NCI-H446 treated with DMSO at 0.1 percent for 48 hours (cell line): Measurements from ENCODE around the gene CPSF4L.

ENCODE experiments used
- DNase-seq: peaks from one replicate; lab custom pipeline; 2025; lab: John Stamatoyannopoulos, UW

The CPSF4L gene

GRCh38 chr17:73232587-73233373 is 28.9 kb downstream of the CPSF4L start:
- DNase-seq = no peak

- peak; percentile 83 for DNase-seq
Observed at GRCh38 chr17:73231841-73232586, 29.7 kb downstream of the CPSF4L start.

DNA sequence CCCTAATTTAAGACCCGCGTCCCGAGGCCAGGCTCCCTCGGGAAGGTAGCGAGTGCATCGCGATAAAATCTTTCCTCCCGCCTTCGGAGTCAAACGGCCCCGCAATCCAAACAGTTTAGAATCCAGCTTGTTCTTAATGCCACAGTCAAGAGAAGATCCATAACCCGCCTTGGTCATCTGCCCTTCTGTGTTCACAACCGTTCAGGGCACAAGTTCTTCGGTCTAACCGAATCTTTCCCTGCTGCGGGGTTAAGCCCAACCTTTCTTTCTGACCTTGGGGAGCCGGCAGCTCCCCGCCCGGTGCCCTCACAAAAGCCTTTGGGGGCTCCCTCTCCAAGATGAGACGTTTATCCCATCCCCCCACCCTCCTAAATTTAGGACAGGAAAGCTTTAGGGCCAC is 30.3 kb downstream of the CPSF4L start:
- DNase-seq = no peak

DNA sequence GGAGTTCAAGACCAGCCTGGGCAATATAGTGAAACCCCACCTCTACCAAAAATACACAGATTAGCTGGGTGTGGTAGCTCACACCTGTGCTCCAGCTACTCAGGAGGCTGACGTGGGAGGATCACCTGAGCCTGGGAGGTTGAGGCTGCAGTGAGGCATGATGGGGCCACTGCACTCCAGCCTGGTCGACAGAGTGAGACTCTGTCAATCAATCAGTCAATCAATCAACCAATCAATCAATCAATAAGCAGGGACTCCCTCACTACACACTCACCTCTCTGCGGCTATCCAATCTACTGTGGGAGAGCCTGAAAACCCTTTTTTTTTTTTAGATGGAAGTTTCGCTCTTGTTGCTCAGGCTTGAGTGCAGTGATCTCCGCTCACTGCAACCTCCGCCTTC is 31.6 kb downstream of the CPSF4L start:
- no peak for DNase-seq

DNA sequence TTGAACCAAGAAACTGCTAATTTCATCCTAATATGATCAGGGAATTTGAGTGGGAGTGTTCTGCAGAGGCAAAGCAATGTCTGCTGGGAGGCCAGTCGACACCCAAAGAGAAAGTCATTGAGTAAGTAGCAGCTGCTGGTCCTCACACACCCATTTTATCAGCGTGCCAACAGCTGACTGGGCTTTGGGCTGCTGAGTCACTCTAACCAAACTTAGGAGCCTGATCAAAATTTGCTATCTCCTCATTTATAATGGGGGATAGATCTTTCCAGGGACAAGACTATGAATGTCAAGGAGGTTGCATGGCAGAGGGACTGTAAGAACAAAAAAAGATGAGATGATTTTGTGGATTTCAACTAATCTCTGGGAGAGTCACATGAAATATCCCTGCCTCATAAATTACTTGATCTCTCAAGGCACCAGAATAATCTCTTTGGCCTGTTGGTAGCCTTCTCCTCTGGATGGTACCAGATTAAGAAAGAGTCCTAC is 32.9 kb downstream of the CPSF4L start:
- DNase-seq = peak; percentile 14

GRCh38 chr17:73227944-73228343 is 33.7 kb downstream of the CPSF4L start:
- no peak for DNase-seq

DNA sequence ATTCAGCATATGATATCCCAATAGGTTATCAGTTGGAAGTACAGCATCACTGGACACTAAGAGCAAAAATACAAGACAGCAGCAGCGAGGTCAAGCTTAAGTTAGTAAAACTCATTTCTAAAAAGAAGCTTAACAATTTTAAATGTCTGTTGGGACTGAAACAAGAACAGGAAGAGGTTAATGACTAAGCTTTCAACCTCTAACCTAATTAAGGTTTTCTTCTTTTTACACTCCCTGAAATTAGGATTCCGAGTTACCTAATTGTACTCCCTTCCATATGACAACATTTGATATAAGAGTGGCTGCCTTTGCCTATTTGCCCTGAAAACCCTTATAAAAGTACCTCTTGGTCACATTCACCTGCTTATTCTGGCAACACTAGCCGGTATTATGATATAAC is 34.3 kb downstream of the CPSF4L start:
- DNase-seq = no peak

- no peak for DNase-seq
Observed at GRCh38 chr17:73226556-73227172, 35.0 kb downstream of the CPSF4L start.

- no peak for DNase-seq
Observed at GRCh38 chr17:73224663-73225305, 36.9 kb downstream of the CPSF4L start.

DNA sequence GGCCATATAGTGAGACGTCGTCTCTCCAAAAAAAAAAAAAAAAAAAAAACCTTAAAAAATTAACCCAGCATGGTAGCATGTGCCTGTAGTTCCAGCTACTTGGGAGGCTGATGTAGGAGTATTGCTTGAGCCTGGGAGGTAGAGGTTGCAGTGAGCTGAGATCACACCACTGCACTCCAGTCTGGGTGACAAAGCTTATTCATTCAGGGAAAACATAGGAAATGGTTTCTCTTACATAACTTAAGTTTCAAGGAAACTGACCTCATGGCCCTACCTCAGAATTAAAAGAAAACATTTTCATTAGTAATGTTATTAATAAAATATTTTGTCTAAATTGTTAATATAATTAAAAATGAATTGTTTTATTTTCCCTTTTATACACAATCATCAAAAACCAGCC is 37.4 kb downstream of the CPSF4L start:
- DNase-seq = no peak

DNA sequence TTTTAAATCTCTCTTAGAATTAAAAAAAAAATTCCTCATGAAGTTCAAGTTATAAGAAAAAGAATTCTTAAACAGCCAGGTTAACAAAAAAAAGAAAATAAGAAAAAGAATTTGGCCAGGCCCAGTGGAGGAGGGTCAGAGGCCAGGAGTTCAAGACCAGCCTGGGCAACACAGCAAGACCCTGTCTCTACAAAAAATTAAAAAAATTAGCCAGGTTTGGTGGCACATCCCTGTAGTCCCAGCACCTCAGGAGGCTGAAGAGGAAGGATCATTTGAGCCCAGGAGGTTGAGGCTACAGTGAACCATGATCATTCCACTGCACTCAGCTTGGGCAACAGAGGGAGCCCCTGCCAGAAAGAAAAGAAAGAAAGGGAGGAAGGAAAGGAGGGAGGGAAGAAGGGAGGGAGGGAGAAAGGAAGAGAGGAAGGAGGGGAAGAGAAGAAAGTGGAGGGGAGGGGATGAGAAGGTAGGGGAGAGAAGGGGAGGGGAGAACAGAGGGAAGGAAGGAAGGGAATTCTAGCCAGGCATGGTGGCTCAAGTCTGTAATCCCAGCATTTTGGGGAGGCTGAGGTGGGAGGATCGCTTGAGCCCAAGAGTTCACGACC is 38.0 kb downstream of the CPSF4L start:
- DNase-seq = no peak

DNA sequence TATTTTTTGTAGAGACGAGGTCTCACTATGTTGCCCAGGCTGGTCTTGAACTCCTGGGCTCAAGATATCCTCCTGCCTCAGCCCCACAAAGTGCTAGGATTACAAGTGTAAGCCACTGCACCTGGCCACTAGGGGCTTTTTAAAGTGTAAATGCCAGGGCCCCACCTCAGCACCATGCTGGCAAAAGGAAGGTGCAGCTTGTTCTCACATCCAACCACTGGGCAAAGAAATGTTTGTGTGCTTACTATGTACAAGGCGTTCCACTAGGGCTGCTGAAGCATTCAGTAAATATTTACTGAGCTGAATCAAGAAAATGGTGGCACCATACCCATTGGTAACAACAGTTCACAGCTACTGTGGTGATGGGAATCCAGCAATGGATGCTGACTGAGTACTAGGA is 46.2 kb downstream of the CPSF4L start:
- no peak for DNase-seq

- DNase-seq = no peak
Observed at GRCh38 chr17:73214851-73215250, 46.8 kb downstream of the CPSF4L start.

- no peak for DNase-seq
Observed at GRCh38 chr17:73214008-73214407, 47.7 kb downstream of the CPSF4L start.

- DNase-seq = no peak
Observed at GRCh38 chr17:73211745-73212144, 49.9 kb downstream of the CPSF4L start.

DNA sequence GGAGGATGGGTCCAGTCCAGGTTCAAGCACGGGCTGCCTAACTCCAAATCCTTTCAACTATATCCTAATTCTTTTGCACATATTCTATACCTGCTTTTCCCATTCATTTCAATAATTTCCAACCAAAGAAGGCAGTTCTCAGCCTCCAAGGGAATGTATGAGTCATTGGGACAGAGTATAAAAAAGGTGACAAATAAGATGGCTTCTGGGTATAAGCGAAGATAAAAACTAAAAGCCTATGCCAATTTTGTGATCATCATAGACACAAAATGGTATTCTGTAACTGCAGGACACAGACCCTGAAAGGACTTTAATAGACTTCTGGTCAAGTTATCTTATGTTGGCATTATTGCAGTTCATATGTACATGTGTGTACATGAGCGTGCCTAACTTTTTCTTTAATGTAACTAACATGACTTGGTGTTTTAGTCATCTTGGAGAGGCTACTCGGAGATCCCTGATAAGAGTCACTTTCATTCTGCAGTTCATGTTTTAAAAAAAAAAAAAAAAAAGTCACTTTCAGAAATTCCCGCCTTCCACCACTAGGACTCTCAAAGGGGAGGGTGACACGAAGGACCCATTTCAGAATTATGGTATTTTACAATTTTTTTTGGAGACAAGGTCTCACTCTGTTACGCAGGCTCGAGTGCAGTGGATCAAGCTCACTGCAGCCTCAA is 51.5 kb downstream of the CPSF4L start:
- no peak for DNase-seq

- no peak for DNase-seq
Observed at GRCh38 chr17:73209436-73209835, 52.2 kb downstream of the CPSF4L start.

DNA sequence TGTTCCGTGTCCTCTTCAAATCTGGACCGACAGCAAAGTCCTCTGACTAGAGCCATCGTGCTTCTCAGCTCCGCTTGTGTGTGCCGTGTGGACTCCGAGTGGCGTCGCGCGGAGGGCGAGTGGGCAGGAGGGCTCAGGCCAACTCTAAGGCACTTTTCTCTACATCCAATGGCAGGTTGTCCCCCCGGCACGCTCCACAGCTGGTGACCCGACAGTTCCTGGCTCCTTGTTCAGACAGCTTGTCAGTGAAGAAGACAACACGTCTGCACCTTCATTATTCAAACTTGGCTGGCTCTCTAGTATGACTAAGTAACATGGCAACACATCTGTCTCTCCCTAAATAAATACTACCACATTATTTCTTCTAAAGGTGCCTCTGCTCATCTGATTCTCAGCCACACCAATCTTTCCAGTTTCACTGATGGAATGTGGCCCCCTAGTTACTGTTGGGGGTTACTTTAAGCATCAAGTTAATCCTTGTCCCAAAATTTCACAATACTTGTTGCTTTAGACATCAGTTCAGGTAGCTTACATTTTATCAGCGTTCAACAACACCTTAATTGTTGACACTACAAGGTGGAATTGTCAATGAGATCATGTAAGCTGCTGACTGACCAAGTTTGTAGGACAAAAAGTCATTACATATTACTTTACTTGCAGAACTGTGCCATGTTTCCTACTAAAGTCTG is 53.4 kb downstream of the CPSF4L start:
- no peak for DNase-seq

DNA sequence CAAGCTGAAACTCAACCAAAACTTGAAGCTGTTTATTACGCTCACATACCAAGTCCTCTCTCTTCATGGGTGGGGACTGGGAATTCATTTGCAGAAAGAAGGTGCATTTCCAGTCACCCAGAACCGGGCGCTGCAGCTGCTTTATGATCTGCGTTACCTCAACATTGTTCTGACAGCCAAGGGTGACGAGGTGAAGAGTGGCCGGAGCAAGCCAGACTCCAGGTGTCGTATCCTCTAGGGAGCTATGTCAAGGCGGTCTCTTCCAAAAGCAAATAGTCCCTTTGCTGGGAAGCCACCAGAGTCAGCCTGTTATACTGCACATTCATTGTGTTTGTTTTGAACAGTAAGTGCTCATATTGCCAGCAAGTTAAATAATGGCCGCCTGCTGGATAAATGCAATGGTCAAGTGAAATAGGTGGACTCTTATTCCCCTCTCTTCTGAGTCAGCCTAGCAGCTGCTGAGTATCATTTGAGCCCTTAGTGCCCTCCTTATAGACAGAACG is 56.2 kb downstream of the CPSF4L start:
- DNase-seq = no peak

GRCh38 chr17:73203788-73204479 is 57.7 kb downstream of the CPSF4L start:
- DNase-seq = no peak
